Fibroblast of lung (primary cell): ENCODE measurements around the gene ZNF750. TPM values are rescaled to one million over a fixed set of nuclear protein-coding genes. Genes with fewer than 3 reads are reported as not detected.

ENCODE experiments used
- DNase-seq, 2 donors: peaks; one replicate each; pipeline versions ENCODE4 v3.0.0 to v3.0.0-alpha.2; 2010; ENCODE audit warnings: low read depth in 2 of 2
- H2AFZ ChIP-seq: 2 replicates; pipeline ENCODE4 v1.5.1; 2012; ENCODE audit warnings: low read length, control low read depth, inconsistent platforms
- H3K27ac ChIP-seq: 2 replicates; pipeline ENCODE4 v1.5.1; 2011; ENCODE audit warnings: low read length, control low read depth; ENCODE audit not compliant: insufficient read depth
- H3K27me3 ChIP-seq: 2 replicates; pipeline ENCODE4 v1.5.1; 2011; ENCODE audit warnings: mild to moderate bottlenecking, low read length; ENCODE audit not compliant: control insufficient read depth, insufficient read depth
- H3K36me3 ChIP-seq: 2 replicates; pipeline ENCODE4 v1.5.1; 2011; ENCODE audit warnings: low read length; ENCODE audit not compliant: control insufficient read depth, insufficient read depth
- H3K4me1 ChIP-seq: 2 replicates; pipeline ENCODE4 v1.5.1; 2011; ENCODE audit warnings: low read length; ENCODE audit not compliant: control insufficient read depth, insufficient read depth; ENCODE audit errors: extremely low read depth
- H3K4me2 ChIP-seq: 2 replicates; pipeline ENCODE4 v1.5.1; 2011; ENCODE audit warnings: low read length, control low read depth; ENCODE audit not compliant: insufficient read depth; ENCODE audit errors: extremely low read depth
- H3K4me3 ChIP-seq, 4 experiments: fragments of 200-600 bp in 1 of 4; sonication (generic) in 1 of 4; replicated peaks in 1 of 4; 2 replicates each; pipeline ENCODE4 v1.5.1; 2011 to 2016; ENCODE audit warnings: low read length in 4 of 4, low read depth in 3 of 4, mild to moderate bottlenecking in 3 of 4, control low read depth in 2 of 4, inconsistent platforms in 1 of 4, mixed read lengths in 1 of 4; ENCODE audit not compliant: insufficient read depth in 1 of 4; ENCODE audit errors: control extremely low read depth in 1 of 4
- H3K79me2 ChIP-seq: 2 replicates; pipeline ENCODE4 v1.5.1; 2012; ENCODE audit warnings: mild to moderate bottlenecking, low read length, inconsistent platforms; ENCODE audit not compliant: control insufficient read depth, insufficient read depth
- H3K9ac ChIP-seq: 2 replicates; pipeline ENCODE4 v1.5.1; 2011; ENCODE audit warnings: mild to moderate bottlenecking, low read length, control low read depth; ENCODE audit not compliant: insufficient read depth
- H3K9me3 ChIP-seq: 2 replicates; pipeline ENCODE4 v1.5.1; 2012; ENCODE audit warnings: low read depth, low read length; ENCODE audit not compliant: control insufficient read depth, insufficient read depth
- H4K20me1 ChIP-seq: 2 replicates; pipeline ENCODE4 v1.5.1; 2011; ENCODE audit warnings: low read length; ENCODE audit not compliant: control insufficient read depth, insufficient read depth; ENCODE audit errors: extremely low read depth
- CTCF ChIP-seq, 2 donors: IDR thresholded peaks in 1 of 2; conservative IDR thresholded peaks in 1 of 2; 1 replicate in 1 of 2; 2 replicates in 1 of 2; pipeline ENCODE4 v1.5.1; 2011 to 2012; ENCODE audit warnings: low read length in 2 of 2, control low read depth in 1 of 2, inconsistent platforms in 1 of 2, low read depth in 1 of 2, mild to moderate bottlenecking in 1 of 2
- EZH2 ChIP-seq: IDR thresholded peaks from 2 replicates; pipeline ENCODE4 v1.5.1; 2012; ENCODE audit warnings: low read length, control low read depth, mild to moderate bottlenecking; ENCODE audit errors: missing control alignments
- polyA plus RNA-seq, 2 donors: library from polyadenylated mRNA; depleted of rRNA in 1 of 2; stranded (reverse) in 1 of 2; unstranded in 1 of 2; fragments of >200 nt; gene quantifications; 2 replicates each; pipeline ENCODE4 v1.2.1, GENCODE V29; 2011 to 2012; ENCODE audit warnings: missing spikeins in 1 of 2
- total RNA-seq: library from RNA; depleted of rRNA; stranded (reverse); fragments of >200 nt; gene quantifications from 2 replicates; pipeline ENCODE4 v1.2.1, GENCODE V29; 2014

ZNF750 gene
- total and polyA plus RNA-seq, 2 donors (not counting 1 experiment from before 2014, with no cell fraction given): not detected

- no peak for TF ChIP-seq CTCF (conservative IDR thresholded peaks at IDR 0.05 in 1 of 2, IDR thresholded peaks at IDR 0.05 in 1 of 2; ENCODE audit: low read depth in 1 of 2, low read length in 2 of 2)
- no peak for TF ChIP-seq EZH2
- Histone ChIP-seq H3K27ac (no peak overlapping the region), H3K79me2 (no peaks in the 10 kb centered on the region), H3K9me3 (no peaks in the 10 kb centered on the region), H3K4me2 (no peak overlapping the region), H3K36me3 (no peaks in the 10 kb centered on the region), H3K4me1 (peaks cover 3% of the 10 kb centered on the region), H3K27me3 (no peaks in the 10 kb centered on the region), H2AFZ (no peak overlapping the region), H3K9ac (no peak overlapping the region), H3K4me3 (no peak overlapping the region), H4K20me1 (no peaks in the 10 kb centered on the region)
- DNase-seq: no peak
Observed at GRCh38 chr17:82883419-82884031, 43.7 kb upstream of the ZNF750 start.

- Histone ChIP-seq H3K27ac (no peak overlapping the region), H3K9me3 (no peaks in the 10 kb centered on the region), H3K27me3 (no peaks in the 10 kb centered on the region), H3K4me2 (no peak overlapping the region), H3K9ac (no peak overlapping the region), H4K20me1 (no peaks in the 10 kb centered on the region), H2AFZ (no peak overlapping the region), H3K4me1 (peaks cover 3% of the 10 kb centered on the region), H3K4me3 (no peak overlapping the region), H3K36me3 (no peaks in the 10 kb centered on the region), H3K79me2 (no peaks in the 10 kb centered on the region)
- TF ChIP-seq EZH2 (no peak), CTCF (conservative IDR thresholded peaks at IDR 0.05 in 1 of 2, IDR thresholded peaks at IDR 0.05 in 1 of 2; ENCODE audit: low read depth in 1 of 2, low read length in 2 of 2) (no peak)
- no peak for DNase-seq
Observed at GRCh38 chr17:82882715-82883418, 43.0 kb upstream of the ZNF750 start.

GRCh38 chr17:82881900-82882714 lies 42.3 kb upstream of the ZNF750 start:
- Histone ChIP-seq H2AFZ (no peak overlapping the region), H3K27me3 (no peaks in the 10 kb centered on the region), H3K36me3 (no peaks in the 10 kb centered on the region), H3K9me3 (no peaks in the 10 kb centered on the region), H3K4me3 (no peak overlapping the region), H3K4me1 (peaks cover 3% of the 10 kb centered on the region), H3K9ac (no peak overlapping the region), H3K27ac (no peak overlapping the region), H3K79me2 (no peaks in the 10 kb centered on the region), H4K20me1 (no peaks in the 10 kb centered on the region), H3K4me2 (no peak overlapping the region)
- TF ChIP-seq EZH2: no peak
- TF ChIP-seq CTCF (conservative IDR thresholded peaks at IDR 0.05 in 1 of 2, IDR thresholded peaks at IDR 0.05 in 1 of 2; ENCODE audit: low read depth in 1 of 2, low read length in 2 of 2): no peak
- peak in 1 of 2 donors; percentile 24 for DNase-seq
